Chondrocyte (in vitro differentiated cells): ENCODE results near the gene LTB4R. TPM values are rescaled to one million over a fixed set of nuclear protein-coding genes. Genes with fewer than 3 reads are reported as not detected.
A peak's percentile ranks its signal among the peaks of the same experiment; 100 is the strongest.

Experiments
- DNase-seq: peaks from one replicate; pipeline ENCODE4 v3.0.0; 2021; ENCODE audit warnings: mixed read lengths, low spot score
- H3K27ac Mint-ChIP-seq: one replicate; pipeline ENCODE4 v1.8.0; 2021; ENCODE audit warnings: mild to moderate bottlenecking, moderate library complexity, mixed read lengths; ENCODE audit not compliant: unreplicated experiment
- H3K27me3 Mint-ChIP-seq: 2 replicates; pipeline ENCODE4 v1.8.0; 2021; ENCODE audit warnings: low read depth, mixed read lengths
- H3K36me3 Mint-ChIP-seq: 2 replicates; pipeline ENCODE4 v1.8.0; 2021; ENCODE audit warnings: low read depth, mixed read lengths
- H3K4me1 Mint-ChIP-seq: 2 replicates; pipeline ENCODE4 v1.8.0; 2021; ENCODE audit warnings: low read depth, mild to moderate bottlenecking, mixed read lengths
- H3K4me3 Mint-ChIP-seq: one replicate; pipeline ENCODE4 v1.8.0; 2021; ENCODE audit warnings: mild to moderate bottlenecking, moderate library complexity, mixed read lengths; ENCODE audit not compliant: unreplicated experiment
- H3K9me3 Mint-ChIP-seq: 2 replicates; pipeline ENCODE4 v1.8.0; 2021; ENCODE audit warnings: low read depth, mixed read lengths
- long read RNA-seq: library from polyadenylated mRNA; stranded (forward); transcript quantifications from one replicate; pipeline ENCODE4 v2.0.0, GENCODE V29; 2021
- total RNA-seq: library from RNA; stranded (reverse); gene quantifications from 3 replicates; pipeline ENCODE4 v1.2.1, GENCODE V29; 2021
- TF ChIP-seq, protein P1 (sequence below): fragments of 200-600 bp; sonication (generic); IDR thresholded peaks from 2 replicates; pipeline ENCODE4 v1.5.0; 2021; ENCODE audit warnings: antibody characterized with exemption, mild to moderate bottlenecking, moderate library complexity

Gene LTB4R, protein sequence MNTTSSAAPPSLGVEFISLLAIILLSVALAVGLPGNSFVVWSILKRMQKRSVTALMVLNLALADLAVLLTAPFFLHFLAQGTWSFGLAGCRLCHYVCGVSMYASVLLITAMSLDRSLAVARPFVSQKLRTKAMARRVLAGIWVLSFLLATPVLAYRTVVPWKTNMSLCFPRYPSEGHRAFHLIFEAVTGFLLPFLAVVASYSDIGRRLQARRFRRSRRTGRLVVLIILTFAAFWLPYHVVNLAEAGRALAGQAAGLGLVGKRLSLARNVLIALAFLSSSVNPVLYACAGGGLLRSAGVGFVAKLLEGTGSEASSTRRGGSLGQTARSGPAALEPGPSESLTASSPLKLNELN
- total RNA-seq, result 6.1 to 12.0 TPM (median 7.3 TPM) in 3 replicates
- long read RNA-seq, full-length matches to known transcripts, result 1 of 2 reads
- long read RNA-seq, partial matches to known transcripts, result 0 of 2 reads
- long read RNA-seq, other reads (novel, unspliced or antisense), result 1 of 2 reads

DNA sequence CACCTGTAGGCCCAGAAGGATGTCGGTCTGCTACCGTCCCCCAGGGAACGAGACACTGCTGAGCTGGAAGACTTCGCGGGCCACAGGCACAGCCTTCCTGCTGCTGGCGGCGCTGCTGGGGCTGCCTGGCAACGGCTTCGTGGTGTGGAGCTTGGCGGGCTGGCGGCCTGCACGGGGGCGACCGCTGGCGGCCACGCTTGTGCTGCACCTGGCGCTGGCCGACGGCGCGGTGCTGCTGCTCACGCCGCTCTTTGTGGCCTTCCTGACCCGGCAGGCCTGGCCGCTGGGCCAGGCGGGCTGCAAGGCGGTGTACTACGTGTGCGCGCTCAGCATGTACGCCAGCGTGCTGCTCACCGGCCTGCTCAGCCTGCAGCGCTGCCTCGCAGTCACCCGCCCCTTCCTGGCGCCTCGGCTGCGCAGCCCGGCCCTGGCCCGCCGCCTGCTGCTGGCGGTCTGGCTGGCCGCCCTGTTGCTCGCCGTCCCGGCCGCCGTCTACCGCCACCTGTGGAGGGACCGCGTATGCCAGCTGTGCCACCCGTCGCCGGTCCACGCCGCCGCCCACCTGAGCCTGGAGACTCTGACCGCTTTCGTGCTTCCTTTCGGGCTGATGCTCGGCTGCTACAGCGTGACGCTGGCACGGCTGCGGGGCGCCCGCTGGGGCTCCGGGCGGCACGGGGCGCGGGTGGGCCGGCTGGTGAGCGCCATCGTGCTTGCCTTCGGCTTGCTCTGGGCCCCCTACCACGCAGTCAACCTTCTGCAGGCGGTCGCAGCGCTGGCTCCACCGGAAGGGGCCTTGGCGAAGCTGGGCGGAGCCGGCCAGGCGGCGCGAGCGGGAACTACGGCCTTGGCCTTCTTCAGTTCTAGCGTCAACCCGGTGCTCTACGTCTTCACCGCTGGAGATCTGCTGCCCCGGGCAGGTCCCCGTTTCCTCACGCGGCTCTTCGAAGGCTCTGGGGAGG, at the start of gene LTB4R:
LTB4R (plus strand) TSS at position 857 of the 959 bp plus-strand sequence. CDS start 4,150 bp downstream, outside the sequence.
- H3K27me3 Mint-ChIP-seq, result no peaks in the 10 kb centered on the region

DNA sequence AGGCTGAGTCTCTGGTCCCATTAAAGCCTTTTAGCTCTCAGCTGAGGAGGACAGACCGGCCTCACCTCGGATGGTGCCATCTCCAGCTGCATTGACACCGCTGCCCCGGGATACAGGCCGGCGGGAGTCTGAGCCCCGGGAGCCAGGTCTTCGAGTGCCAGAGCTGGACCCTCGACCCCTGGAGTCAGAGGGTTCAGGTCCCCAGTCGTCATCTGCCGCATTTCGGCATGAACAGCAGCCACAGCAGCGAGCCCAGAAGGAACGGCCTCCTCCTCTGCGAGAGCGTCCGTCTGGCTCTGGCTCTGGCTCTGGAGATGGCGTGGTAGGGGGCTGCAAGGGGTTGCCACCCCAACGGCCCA, 49.4 kb upstream of the LTB4R start:
- Mint-ChIP-seq H3K4me3 (no peak overlapping the region), H3K4me1 (peaks cover 23% of the 10 kb centered on the region), H3K27me3 (no peaks in the 10 kb centered on the region), H3K27ac (no peak overlapping the region), H3K36me3 (peaks cover 7% of the 10 kb centered on the region), H3K9me3 (no peaks in the 10 kb centered on the region)
- TF ChIP-seq, protein P1, sequence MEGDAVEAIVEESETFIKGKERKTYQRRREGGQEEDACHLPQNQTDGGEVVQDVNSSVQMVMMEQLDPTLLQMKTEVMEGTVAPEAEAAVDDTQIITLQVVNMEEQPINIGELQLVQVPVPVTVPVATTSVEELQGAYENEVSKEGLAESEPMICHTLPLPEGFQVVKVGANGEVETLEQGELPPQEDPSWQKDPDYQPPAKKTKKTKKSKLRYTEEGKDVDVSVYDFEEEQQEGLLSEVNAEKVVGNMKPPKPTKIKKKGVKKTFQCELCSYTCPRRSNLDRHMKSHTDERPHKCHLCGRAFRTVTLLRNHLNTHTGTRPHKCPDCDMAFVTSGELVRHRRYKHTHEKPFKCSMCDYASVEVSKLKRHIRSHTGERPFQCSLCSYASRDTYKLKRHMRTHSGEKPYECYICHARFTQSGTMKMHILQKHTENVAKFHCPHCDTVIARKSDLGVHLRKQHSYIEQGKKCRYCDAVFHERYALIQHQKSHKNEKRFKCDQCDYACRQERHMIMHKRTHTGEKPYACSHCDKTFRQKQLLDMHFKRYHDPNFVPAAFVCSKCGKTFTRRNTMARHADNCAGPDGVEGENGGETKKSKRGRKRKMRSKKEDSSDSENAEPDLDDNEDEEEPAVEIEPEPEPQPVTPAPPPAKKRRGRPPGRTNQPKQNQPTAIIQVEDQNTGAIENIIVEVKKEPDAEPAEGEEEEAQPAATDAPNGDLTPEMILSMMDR, result no peak
- no peak for DNase-seq

More for the DNA sequence above, at the start of gene LTB4R:
- Mint-ChIP-seq H3K27ac (no peak within 1 kb of the TSS), H3K4me3 (no peak within 1 kb of the TSS), H3K9me3 (no peaks in the 10 kb centered on the region), H3K4me1 (peaks cover 6% of the 10 kb centered on the region), H3K36me3 (peaks cover 8% of the 10 kb centered on the region)
- no peak for DNase-seq
- TF ChIP-seq, protein P1, result no peak

DNA sequence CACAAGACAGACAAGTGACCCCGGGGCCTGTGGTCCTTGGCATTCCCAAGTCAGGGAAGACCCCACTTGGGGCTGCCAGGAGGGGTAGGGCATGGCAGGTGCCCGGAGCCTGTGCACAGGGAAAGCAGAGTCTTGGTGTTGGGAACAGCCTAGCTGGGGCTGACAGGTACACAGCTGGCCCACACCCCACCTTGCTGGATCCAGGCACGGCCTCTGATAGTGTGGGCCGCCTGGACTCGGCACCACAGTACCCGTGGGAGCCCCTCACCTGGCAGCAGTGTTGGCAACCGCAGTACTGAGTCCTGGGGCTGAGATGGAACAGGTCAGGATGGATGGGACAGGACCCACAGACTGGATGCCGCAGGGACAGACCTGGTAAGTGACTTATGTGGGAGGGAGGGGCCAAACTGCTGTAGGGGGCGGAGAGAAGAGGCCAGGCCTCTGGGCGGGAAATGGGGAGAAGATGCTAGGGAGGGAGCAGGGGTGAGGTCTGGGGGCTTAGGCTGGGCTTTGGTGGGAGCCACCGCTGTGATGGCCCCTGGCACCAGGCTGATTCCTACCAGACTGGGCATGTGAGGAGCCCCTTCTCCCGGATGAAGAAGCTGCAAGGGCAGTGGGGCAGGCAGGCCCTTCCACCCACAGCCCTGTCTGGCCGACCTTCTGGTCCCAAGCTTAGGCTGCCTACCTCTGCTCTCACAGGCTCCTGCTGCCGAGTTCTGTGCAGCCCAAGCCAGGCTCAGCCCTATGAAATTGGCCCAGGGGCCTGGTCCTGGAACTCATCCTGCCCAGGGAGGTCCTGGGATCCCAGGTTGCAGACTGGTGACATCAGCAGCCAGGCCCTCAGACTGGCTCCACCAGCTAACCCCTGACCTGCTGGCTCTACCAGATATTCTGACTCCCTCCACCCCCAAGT, 48.2 kb upstream of the LTB4R start, which contains the start of gene TGM1:
TGM1 (minus strand) TSS at position 357 of the 913 bp plus-strand sequence. CDS start 825 bp downstream, outside the sequence.
- H3K9me3 Mint-ChIP-seq, result no peaks in the 10 kb centered on the region
- peak; percentile 81 for DNase-seq
- H3K4me3 Mint-ChIP-seq, result no peak within 1 kb of the TSS
- peaks cover 16% of the 10 kb centered on the region for H3K4me1 Mint-ChIP-seq
- peaks cover 12% of the 10 kb centered on the region for H3K36me3 Mint-ChIP-seq
- no peak within 1 kb of the TSS for H3K27ac Mint-ChIP-seq
- TF ChIP-seq, protein P1, result no peak
- H3K27me3 Mint-ChIP-seq, result no peaks in the 10 kb centered on the region

DNA sequence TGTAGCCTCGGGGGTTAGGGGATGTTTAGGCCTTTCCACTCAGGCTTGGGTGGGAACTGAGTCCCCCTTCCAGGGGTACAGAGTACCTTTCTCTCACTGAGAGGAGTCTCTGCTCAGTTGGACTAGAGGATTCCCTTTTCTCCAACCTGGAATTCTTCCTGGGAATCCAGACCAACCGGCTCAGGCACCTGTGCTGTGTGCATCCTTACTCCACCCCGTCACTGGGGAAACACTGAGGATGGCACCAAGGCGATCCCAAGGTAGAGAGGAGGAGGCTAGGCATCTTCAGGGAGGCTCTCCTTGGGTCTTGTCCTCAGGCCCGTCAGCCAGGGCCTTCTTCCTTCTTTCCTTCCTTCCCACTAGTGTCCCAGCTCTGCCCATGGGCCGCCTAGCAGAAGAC, 47.5 kb upstream of the LTB4R start:
- H3K4me3 Mint-ChIP-seq, result no peak overlapping the region
- TF ChIP-seq, protein P1, result no peak
- peaks cover 14% of the 10 kb centered on the region for H3K36me3 Mint-ChIP-seq
- H3K27me3 Mint-ChIP-seq, result no peaks in the 10 kb centered on the region
- no peak overlapping the region for H3K27ac Mint-ChIP-seq
- peaks cover 10% of the 10 kb centered on the region for H3K4me1 Mint-ChIP-seq
- no peak for DNase-seq
- H3K9me3 Mint-ChIP-seq, result no peaks in the 10 kb centered on the region
